HG03060 (cell line): ENCODE data around the gene TEX29.

Experiments
- ATAC-seq: cut with Tn5 transposase; IDR thresholded peaks from one replicate; pipeline ENCODE4 v1.9.1; 2021; ENCODE audit warnings: low read depth, moderate number of reproducible peaks; ENCODE audit not compliant: unreplicated experiment

Gene TEX29

GRCh38 chr13:111388851-111389500, 68.5 kb downstream of the TEX29 start:
- no peak for ATAC-seq

- no peak for ATAC-seq
Observed at GRCh38 chr13:111389621-111390521, 69.4 kb downstream of the TEX29 start.

GRCh38 chr13:111390522-111391270, 70.3 kb downstream of the TEX29 start:
- no peak for ATAC-seq

- no peak for ATAC-seq
Observed at GRCh38 chr13:111392486-111392885, 72.0 kb downstream of the TEX29 start.

GRCh38 chr13:111393221-111393790, 72.9 kb downstream of the TEX29 start:
- ATAC-seq, result no peak
